ENCODE measurements around the gene PLPPR5. TPM values are rescaled to one million over a fixed set of nuclear protein-coding genes. Genes with fewer than 3 reads are reported as not detected.

The PLPPR5 gene
- total and polyA plus RNA-seq, 10 of the 15 experiments (the other 5 are each of a cell fraction or from before 2014, with no cell fraction given) = under 0.01 to 0.11 (median 0.02) TPM; not detected in 7

DNA sequence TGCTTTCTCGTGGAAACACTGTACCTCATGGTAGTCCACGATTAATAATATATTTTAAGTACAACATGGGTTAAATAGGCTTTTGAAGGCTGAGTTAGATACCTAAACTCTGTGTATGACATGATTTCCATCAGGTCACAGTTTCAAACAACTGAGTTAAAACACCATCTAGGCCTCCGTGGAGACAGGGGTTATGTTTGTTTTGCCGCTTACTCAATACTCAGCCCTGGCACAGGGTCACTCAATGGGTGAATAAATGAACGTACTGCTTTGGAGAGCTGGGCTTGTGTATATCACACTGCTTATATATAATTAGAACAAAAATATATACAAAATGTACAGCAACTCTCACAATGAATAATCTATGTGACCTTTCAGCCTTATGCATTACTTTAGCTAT lies 72.5 kb downstream of the PLPPR5 start:
- in situ Hi-C loops (cut with MboI) = no loop called here
- Histone ChIP-seq H3K27ac (ENCODE audit: control insufficient read depth, insufficient read depth) (no peak overlapping the region), H4K20me1 (ENCODE audit: control insufficient read depth, insufficient read depth) (no peaks in the 10 kb centered on the region), H3K4me3 (no peak overlapping the region), H3K4me1 (ENCODE audit: control insufficient read depth, insufficient read depth, low read length) (no peaks in the 10 kb centered on the region), H3K36me3 (ENCODE audit: control insufficient read depth in 2 of 2, insufficient read depth in 2 of 2, low read length in 1 of 2) (no peaks in the 10 kb centered on the region), H3K9ac (ENCODE audit: control insufficient read depth, insufficient read depth, low read length) (no peak overlapping the region), H3K79me2 (ENCODE audit: control insufficient read depth, insufficient read depth, low read length) (no peaks in the 10 kb centered on the region), H3K27me3 (replicated peaks in 1 of 2; ENCODE audit: control insufficient read depth in 2 of 2, insufficient read depth in 2 of 2, low read length in 1 of 2) (no peaks in the 10 kb centered on the region), H3K9me3 (replicated peaks; ENCODE audit: control insufficient read depth, insufficient read depth, low read length) (no peaks in the 10 kb centered on the region), H3K4me2 (ENCODE audit: control insufficient read depth, insufficient read depth) (no peak overlapping the region), H2AFZ (ENCODE audit: control insufficient read depth, low read depth, low read length) (no peak overlapping the region)
- CTCF ChIA-PET = no interaction called here
- SMC1A ChIA-PET (ENCODE audit: uncharacterized antibody, unreplicated experiment) = interaction anchor here (1.3 kb wide), 1 partner anchor 18 kb away, joined by 3 read pairs; no protein-coding TSS in a partner anchor
- 37% methylated on average over 5 of the region's 5 CpGs for WGBS (ENCODE audit: insufficient coverage, insufficient replicate concordance, low lambda C conversion rate, missing lambda C conversion rate)
- ATAC-seq (no peak), FAIRE-seq (no peak), DNase-seq (ENCODE audit: low read depth, low spot score) (no peak)
- no TSS peak for BruUV-seq (replicated peaks)
- RAD21 ChIA-PET (ENCODE audit: unreplicated experiment) = no interaction called here
- intact Hi-C loops (cut with micrococcal nuclease; ENCODE audit: unreplicated experiment) = no loop called here
- POLR2A ChIA-PET = no interaction called here
- TF ChIP-seq YBX1 (IDR thresholded peaks at IDR 0.05) (no peak), FOS (IDR thresholded peaks at IDR 0.05; ENCODE audit: borderline replicate concordance, extremely low read depth, insufficient read length) (no peak), PAX5 (IDR thresholded peaks at IDR 0.05; ENCODE audit: borderline replicate concordance, low read depth, low read length) (no peak), NFYA (IDR thresholded peaks at IDR 0.05; ENCODE audit: borderline replicate concordance, low read depth, low read length) (no peak), HDAC2 (IDR thresholded peaks at IDR 0.05) (no peak), IRF4 (IDR thresholded peaks at IDR 0.05; ENCODE audit: low read depth, low read length) (no peak), RELA (IDR thresholded peaks at IDR 0.05; ENCODE audit: borderline replicate concordance, partially characterized antibody) (no peak), IKZF1 (conservative IDR thresholded peaks at IDR 0.05) (no peak), EED (IDR thresholded peaks at IDR 0.05; ENCODE audit: low read depth) (no peak), NFYB (IDR thresholded peaks at IDR 0.05; ENCODE audit: insufficient read depth, low read depth, low read length) (no peak), JUNB (IDR thresholded peaks at IDR 0.05) (no peak)
- TF ChIP-seq, protein P1, sequence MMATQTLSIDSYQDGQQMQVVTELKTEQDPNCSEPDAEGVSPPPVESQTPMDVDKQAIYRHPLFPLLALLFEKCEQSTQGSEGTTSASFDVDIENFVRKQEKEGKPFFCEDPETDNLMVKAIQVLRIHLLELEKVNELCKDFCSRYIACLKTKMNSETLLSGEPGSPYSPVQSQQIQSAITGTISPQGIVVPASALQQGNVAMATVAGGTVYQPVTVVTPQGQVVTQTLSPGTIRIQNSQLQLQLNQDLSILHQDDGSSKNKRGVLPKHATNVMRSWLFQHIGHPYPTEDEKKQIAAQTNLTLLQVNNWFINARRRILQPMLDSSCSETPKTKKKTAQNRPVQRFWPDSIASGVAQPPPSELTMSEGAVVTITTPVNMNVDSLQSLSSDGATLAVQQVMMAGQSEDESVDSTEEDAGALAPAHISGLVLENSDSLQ (IDR thresholded peaks at IDR 0.05) = no peak
- TF ChIP-seq, protein P2, sequence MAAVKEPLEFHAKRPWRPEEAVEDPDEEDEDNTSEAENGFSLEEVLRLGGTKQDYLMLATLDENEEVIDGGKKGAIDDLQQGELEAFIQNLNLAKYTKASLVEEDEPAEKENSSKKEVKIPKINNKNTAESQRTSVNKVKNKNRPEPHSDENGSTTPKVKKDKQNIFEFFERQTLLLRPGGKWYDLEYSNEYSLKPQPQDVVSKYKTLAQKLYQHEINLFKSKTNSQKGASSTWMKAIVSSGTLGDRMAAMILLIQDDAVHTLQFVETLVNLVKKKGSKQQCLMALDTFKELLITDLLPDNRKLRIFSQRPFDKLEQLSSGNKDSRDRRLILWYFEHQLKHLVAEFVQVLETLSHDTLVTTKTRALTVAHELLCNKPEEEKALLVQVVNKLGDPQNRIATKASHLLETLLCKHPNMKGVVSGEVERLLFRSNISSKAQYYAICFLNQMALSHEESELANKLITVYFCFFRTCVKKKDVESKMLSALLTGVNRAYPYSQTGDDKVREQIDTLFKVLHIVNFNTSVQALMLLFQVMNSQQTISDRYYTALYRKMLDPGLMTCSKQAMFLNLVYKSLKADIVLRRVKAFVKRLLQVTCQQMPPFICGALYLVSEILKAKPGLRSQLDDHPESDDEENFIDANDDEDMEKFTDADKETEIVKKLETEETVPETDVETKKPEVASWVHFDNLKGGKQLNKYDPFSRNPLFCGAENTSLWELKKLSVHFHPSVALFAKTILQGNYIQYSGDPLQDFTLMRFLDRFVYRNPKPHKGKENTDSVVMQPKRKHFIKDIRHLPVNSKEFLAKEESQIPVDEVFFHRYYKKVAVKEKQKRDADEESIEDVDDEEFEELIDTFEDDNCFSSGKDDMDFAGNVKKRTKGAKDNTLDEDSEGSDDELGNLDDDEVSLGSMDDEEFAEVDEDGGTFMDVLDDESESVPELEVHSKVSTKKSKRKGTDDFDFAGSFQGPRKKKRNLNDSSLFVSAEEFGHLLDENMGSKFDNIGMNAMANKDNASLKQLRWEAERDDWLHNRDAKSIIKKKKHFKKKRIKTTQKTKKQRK (IDR thresholded peaks at IDR 0.05; ENCODE audit: low read depth, low read length) = no peak
- TF ChIP-seq, protein P3, sequence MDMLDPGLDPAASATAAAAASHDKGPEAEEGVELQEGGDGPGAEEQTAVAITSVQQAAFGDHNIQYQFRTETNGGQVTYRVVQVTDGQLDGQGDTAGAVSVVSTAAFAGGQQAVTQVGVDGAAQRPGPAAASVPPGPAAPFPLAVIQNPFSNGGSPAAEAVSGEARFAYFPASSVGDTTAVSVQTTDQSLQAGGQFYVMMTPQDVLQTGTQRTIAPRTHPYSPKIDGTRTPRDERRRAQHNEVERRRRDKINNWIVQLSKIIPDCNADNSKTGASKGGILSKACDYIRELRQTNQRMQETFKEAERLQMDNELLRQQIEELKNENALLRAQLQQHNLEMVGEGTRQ (IDR thresholded peaks at IDR 0.05; ENCODE audit: borderline replicate concordance, low read depth, low read length) = no peak
- TF ChIP-seq, protein P4, sequence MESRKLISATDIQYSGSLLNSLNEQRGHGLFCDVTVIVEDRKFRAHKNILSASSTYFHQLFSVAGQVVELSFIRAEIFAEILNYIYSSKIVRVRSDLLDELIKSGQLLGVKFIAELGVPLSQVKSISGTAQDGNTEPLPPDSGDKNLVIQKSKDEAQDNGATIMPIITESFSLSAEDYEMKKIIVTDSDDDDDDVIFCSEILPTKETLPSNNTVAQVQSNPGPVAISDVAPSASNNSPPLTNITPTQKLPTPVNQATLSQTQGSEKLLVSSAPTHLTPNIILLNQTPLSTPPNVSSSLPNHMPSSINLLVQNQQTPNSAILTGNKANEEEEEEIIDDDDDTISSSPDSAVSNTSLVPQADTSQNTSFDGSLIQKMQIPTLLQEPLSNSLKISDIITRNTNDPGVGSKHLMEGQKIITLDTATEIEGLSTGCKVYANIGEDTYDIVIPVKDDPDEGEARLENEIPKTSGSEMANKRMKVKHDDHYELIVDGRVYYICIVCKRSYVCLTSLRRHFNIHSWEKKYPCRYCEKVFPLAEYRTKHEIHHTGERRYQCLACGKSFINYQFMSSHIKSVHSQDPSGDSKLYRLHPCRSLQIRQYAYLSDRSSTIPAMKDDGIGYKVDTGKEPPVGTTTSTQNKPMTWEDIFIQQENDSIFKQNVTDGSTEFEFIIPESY (IDR thresholded peaks at IDR 0.05) = no peak
- TF ChIP-seq, protein P5, sequence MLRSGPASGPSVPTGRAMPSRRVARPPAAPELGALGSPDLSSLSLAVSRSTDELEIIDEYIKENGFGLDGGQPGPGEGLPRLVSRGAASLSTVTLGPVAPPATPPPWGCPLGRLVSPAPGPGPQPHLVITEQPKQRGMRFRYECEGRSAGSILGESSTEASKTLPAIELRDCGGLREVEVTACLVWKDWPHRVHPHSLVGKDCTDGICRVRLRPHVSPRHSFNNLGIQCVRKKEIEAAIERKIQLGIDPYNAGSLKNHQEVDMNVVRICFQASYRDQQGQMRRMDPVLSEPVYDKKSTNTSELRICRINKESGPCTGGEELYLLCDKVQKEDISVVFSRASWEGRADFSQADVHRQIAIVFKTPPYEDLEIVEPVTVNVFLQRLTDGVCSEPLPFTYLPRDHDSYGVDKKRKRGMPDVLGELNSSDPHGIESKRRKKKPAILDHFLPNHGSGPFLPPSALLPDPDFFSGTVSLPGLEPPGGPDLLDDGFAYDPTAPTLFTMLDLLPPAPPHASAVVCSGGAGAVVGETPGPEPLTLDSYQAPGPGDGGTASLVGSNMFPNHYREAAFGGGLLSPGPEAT (IDR thresholded peaks at IDR 0.05; ENCODE audit: low read depth) = no peak

Data from GM12878 (cell line).